ENCODE measurements around the gene EBF3.

Gene EBF3

GRCh38 chr10:129886263-129886662 lies 77.8 kb downstream of the EBF3 start:
- in situ Hi-C loops (cut with HindIII; ENCODE audit: low sequenced_read_pairs), result no loop called here
- H3K4me3 ChIP-seq (ENCODE audit: low read depth, low read length), result no peak overlapping the region
- no peak for DNase-seq (ENCODE audit: low read depth, low spot score)
- TF ChIP-seq CTCF (IDR thresholded peaks at IDR 0.05; ENCODE audit: low read depth, low read length), result no peak

- DNase-seq (ENCODE audit: low read depth, low spot score), result no peak
- H3K4me3 ChIP-seq (ENCODE audit: low read depth, low read length), result no peak overlapping the region
- in situ Hi-C loops (cut with HindIII; ENCODE audit: low sequenced_read_pairs), result no loop called here
- no peak for TF ChIP-seq CTCF (IDR thresholded peaks at IDR 0.05; ENCODE audit: low read depth, low read length)
These were observed 78.5 kb downstream of the EBF3 start for GRCh38 chr10:129885526-129885925.

GRCh38 chr10:129884398-129885078 lies 79.5 kb downstream of the EBF3 start:
- in situ Hi-C loops (cut with HindIII; ENCODE audit: low sequenced_read_pairs), result no loop called here
- DNase-seq (ENCODE audit: low read depth, low spot score), result no peak
- no peak for TF ChIP-seq CTCF (IDR thresholded peaks at IDR 0.05; ENCODE audit: low read depth, low read length)
- no peak overlapping the region for H3K4me3 ChIP-seq (ENCODE audit: low read depth, low read length)

GRCh38 chr10:129883626-129884397 lies 80.3 kb downstream of the EBF3 start:
- no peak for DNase-seq (ENCODE audit: low read depth, low spot score)
- H3K4me3 ChIP-seq (ENCODE audit: low read depth, low read length), result no peak overlapping the region
- in situ Hi-C loops (cut with HindIII; ENCODE audit: low sequenced_read_pairs), result no loop called here
- TF ChIP-seq CTCF (IDR thresholded peaks at IDR 0.05; ENCODE audit: low read depth, low read length), result no peak

GRCh38 chr10:129883029-129883428 lies 81.0 kb downstream of the EBF3 start:
- no peak for DNase-seq (ENCODE audit: low read depth, low spot score)
- in situ Hi-C loops (cut with HindIII; ENCODE audit: low sequenced_read_pairs), result no loop called here
- no peak overlapping the region for H3K4me3 ChIP-seq (ENCODE audit: low read depth, low read length)
- TF ChIP-seq CTCF (IDR thresholded peaks at IDR 0.05; ENCODE audit: low read depth, low read length), result no peak

- no peak for TF ChIP-seq CTCF (IDR thresholded peaks at IDR 0.05; ENCODE audit: low read depth, low read length)
- no peak for DNase-seq (ENCODE audit: low read depth, low spot score)
- in situ Hi-C loops (cut with HindIII; ENCODE audit: low sequenced_read_pairs), result no loop called here
- no peak overlapping the region for H3K4me3 ChIP-seq (ENCODE audit: low read depth, low read length)
These were observed 81.6 kb downstream of the EBF3 start for GRCh38 chr10:129882291-129883010.

Data from astrocyte of the spinal cord (primary cell).